ENCODE data around the gene IQCF5.

DNA sequence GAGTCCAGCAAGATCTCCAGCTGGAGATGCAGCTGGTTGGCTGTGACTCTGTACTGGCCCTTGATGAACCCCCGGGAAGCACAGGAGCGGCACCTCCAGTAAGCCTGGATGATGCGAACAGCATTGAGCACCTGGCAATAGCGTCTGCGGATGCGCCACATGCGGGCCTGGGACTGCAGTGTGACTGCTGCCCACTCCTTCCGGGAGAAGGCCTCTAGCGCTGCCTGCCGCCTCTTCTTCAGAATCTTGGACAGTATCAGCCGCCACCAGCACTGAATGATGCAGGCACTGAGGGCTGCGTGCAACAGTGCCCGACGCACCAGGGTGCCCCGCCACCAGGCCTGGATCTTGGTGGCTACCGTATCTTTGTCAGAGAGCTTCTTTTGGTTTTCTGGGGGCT is 19.5 kb upstream of the IQCF5 start:
- TF ChIP-seq, protein P1, sequence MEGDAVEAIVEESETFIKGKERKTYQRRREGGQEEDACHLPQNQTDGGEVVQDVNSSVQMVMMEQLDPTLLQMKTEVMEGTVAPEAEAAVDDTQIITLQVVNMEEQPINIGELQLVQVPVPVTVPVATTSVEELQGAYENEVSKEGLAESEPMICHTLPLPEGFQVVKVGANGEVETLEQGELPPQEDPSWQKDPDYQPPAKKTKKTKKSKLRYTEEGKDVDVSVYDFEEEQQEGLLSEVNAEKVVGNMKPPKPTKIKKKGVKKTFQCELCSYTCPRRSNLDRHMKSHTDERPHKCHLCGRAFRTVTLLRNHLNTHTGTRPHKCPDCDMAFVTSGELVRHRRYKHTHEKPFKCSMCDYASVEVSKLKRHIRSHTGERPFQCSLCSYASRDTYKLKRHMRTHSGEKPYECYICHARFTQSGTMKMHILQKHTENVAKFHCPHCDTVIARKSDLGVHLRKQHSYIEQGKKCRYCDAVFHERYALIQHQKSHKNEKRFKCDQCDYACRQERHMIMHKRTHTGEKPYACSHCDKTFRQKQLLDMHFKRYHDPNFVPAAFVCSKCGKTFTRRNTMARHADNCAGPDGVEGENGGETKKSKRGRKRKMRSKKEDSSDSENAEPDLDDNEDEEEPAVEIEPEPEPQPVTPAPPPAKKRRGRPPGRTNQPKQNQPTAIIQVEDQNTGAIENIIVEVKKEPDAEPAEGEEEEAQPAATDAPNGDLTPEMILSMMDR (IDR thresholded peaks at IDR 0.05), result no peak
- TF ChIP-seq EP300 (IDR thresholded peaks at IDR 0.05) (no peak), POLR2A (IDR thresholded peaks at IDR 0.05) (no peak)

Measured in tibial nerve (tissue), 4 donors.